Activated naive CD8-positive, alpha-beta T cell treated with anti-CD3 and anti-CD28 coated beads, Interleukin-2, amount 10 ng/mL, durations not matched to agents 7 days and 5 days (primary cell): ENCODE results near the gene CCR5AS. TPM values are rescaled to one million over a fixed set of nuclear protein-coding genes. Genes with fewer than 3 reads are reported as not detected.

Experiments
- ATAC-seq: fragments of 150-1000 bp; cut with Tn5 transposase; one replicate; pipeline ENCODE4 v1.10.0; 2021; ENCODE audit warnings: low read depth, moderate library complexity
- POLR2A ChIA-PET: fragments of 350-600 bp; sonication (Branson Sonifier 250); formaldehyde crosslinking; loops from one replicate; lab custom pipeline; 2021; ENCODE audit warnings: antibody characterized with exemption; lab: Charles Lee
- DNase-seq: peaks from one replicate; pipeline ENCODE4 v3.0.0; 2021
- H3K27ac Mint-ChIP-seq: one replicate; pipeline ENCODE4 v1.8.0; 2022; ENCODE audit warnings: mild to moderate bottlenecking, mixed read lengths
- H3K27me3 Mint-ChIP-seq: one replicate; pipeline ENCODE4 v1.8.0; 2022; ENCODE audit warnings: mild to moderate bottlenecking, moderate library complexity, mixed read lengths
- H3K36me3 Mint-ChIP-seq: one replicate; pipeline ENCODE4 v1.8.0; 2021; ENCODE audit warnings: mild to moderate bottlenecking, mixed read lengths
- H3K4me1 Mint-ChIP-seq: one replicate; pipeline ENCODE4 v1.8.0; 2021; ENCODE audit warnings: mixed read lengths
- H3K4me3 Mint-ChIP-seq: one replicate; pipeline ENCODE4 v1.8.0; 2022; ENCODE audit warnings: mild to moderate bottlenecking, moderate library complexity, mixed read lengths
- H3K9me3 Mint-ChIP-seq: one replicate; pipeline ENCODE4 v1.8.0; 2021; ENCODE audit warnings: mixed read lengths
- total RNA-seq, 2 experiments: library from RNA; stranded (reverse); gene quantifications; one replicate each; pipeline ENCODE4 v1.2.3, GENCODE V29; 2021

The CCR5AS gene

DNA sequence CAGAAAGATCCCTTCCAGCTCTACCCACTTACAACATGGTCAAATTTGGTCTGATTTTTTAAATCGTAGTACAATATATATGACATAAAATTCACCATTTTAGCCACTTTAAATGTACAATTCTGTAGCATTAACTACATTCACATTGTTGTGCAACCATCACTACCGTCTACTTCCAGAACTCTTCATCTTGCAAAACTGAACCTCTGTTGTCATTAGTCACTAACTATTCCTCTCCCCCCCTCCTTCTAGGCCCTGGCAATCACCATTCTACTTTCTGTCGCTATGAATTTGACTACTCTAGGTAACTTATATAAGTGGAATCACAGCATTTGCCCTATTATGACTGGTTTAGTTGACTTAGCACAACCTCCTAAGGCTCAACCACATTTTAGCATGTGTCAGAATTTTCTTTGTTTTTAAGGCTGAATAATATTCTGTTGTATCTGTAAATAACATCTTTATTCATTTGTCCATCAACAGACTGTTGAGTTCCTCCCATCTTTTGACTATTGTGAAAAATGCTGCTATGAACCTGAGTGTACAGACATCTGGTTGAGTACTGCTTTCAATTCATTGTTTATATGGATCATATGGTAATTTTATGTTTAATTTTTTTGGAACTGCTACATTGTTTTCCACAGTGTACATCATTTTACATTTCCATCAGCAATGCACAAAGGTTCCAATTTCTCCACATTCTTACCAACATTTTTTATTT is 88.5 kb downstream of the CCR5AS start:
- peaks cover 24% of the 10 kb centered on the region for H3K9me3 Mint-ChIP-seq
- H3K27ac Mint-ChIP-seq: no peak overlapping the region
- peaks cover 9% of the 10 kb centered on the region for H3K27me3 Mint-ChIP-seq
- peaks cover 14% of the 10 kb centered on the region for H3K4me1 Mint-ChIP-seq
- POLR2A ChIA-PET: no interaction called here
- H3K4me3 Mint-ChIP-seq: no peak overlapping the region
- no peak for DNase-seq
- H3K36me3 Mint-ChIP-seq: peaks cover 30% of the 10 kb centered on the region
- ATAC-seq: no peak

DNA sequence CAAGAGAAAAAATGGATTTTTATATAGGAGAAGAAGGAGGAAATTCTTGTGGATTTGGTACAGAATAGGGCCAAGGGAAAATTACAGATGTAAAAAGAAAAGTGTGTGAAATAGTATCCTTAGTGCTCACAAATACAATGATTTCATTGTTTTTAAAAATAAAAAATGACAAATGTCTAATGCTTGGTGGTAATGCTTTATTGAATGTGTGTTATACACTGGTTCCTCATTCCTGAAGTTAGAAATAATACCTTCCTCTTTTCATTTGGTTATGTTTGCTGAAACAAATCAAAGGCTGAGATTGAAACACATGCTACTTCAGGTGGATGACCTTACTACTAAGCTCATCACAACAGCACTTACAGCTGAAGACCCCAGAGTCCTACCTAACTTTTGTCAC is 90.7 kb downstream of the CCR5AS start:
- ATAC-seq (no peak), DNase-seq (no peak)
- peaks cover 32% of the 10 kb centered on the region for H3K36me3 Mint-ChIP-seq
- H3K9me3 Mint-ChIP-seq: peaks cover 29% of the 10 kb centered on the region
- H3K4me3 Mint-ChIP-seq: no peak overlapping the region
- peaks cover 4% of the 10 kb centered on the region for H3K27me3 Mint-ChIP-seq
- POLR2A ChIA-PET: interaction anchor here (1.4 kb wide), 1 partner anchor 33 kb away, joined by 3 read pairs; no protein-coding TSS in a partner anchor
- H3K4me1 Mint-ChIP-seq: peaks cover 15% of the 10 kb centered on the region
- no peak overlapping the region for H3K27ac Mint-ChIP-seq

DNA sequence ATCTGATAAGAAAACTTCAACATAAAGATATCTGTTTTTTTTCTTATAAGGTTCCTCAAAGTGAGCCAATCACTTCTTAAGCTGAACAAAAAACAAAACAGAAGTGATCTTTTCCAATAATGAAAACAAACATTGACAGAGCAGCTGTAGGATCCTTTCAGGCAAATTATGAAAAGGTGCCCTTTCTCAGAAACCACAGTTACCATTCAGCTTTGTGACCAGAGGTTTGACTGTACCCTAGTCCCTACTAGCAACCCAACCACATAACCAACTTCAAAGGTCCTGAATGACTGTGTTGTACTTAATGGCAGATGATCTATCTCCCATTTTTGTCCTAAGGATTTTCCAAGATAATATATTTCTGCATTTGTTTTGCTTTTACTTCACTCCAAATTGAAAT is 92.3 kb downstream of the CCR5AS start:
- peaks cover 2% of the 10 kb centered on the region for H3K27me3 Mint-ChIP-seq
- DNase-seq (no peak), ATAC-seq (peak; percentile 79)
- peaks cover 29% of the 10 kb centered on the region for H3K9me3 Mint-ChIP-seq
- peaks cover 32% of the 10 kb centered on the region for H3K36me3 Mint-ChIP-seq
- peaks cover 15% of the 10 kb centered on the region for H3K4me1 Mint-ChIP-seq
- no peak overlapping the region for H3K4me3 Mint-ChIP-seq
- no peak overlapping the region for H3K27ac Mint-ChIP-seq
- POLR2A ChIA-PET: interaction anchor here (0.9 to 1.4 kb wide), 3 partner anchors 21 to 39 kb away, joined by 3 to 6 read pairs (median 5); partner anchors contain the start of gene CCR2

Other genes starting within 250 kb of the CCR5AS start
- gene CCR1, start 198.8 kb downstream of the CCR5AS start, total RNA-seq: 10 to 100 TPM; 58.6 to 63.9 TPM
- gene CCR3, start 164.6 kb downstream of the CCR5AS start, total RNA-seq: 1 to 10 TPM; 1.3 to 1.9 TPM
- 10 to 100 TPM; 52.5 to 53.0 TPM for gene CCR2, start 53.0 kb downstream of the CCR5AS start, total RNA-seq
- 10 to 100 TPM; 39.6 to 44.3 TPM for gene CCR5, start 36.1 kb downstream of the CCR5AS start, total RNA-seq
- 10 to 100 TPM; 13.5 to 14.4 TPM for gene CCRL2, start 193 bp upstream of the CCR5AS start, total RNA-seq
- not detected for gene LTF, start 57.8 kb upstream of the CCR5AS start, total RNA-seq
- gene RTP3, start 90.9 kb upstream of the CCR5AS start, total RNA-seq: not detected
- gene LRRC2, start 159.2 kb upstream of the CCR5AS start, total RNA-seq: under 1 TPM; 0.45 to 0.75 TPM
- gene FAM240A, start 205.5 kb upstream of the CCR5AS start, total RNA-seq: not detected